HEK293T (cell line): ENCODE data around the gene SERPINA3.

ENCODE experiments used
- BHLHE40 ChIP-seq: fragments of 450-650 bp; IDR thresholded peaks from 2 replicates; pipeline ENCODE4 v1.6.1; 2016; ENCODE audit warnings: mild to moderate bottlenecking, moderate library complexity, borderline replicate concordance
- CTBP1 ChIP-seq: fragments of 450-650 bp; IDR thresholded peaks from 2 replicates; pipeline ENCODE4 v1.6.1; 2016; ENCODE audit warnings: borderline replicate concordance
- FOXA1 ChIP-seq: fragments of 450-650 bp; IDR thresholded peaks from 2 replicates; pipeline ENCODE4 v1.6.1; 2016; ENCODE audit warnings: mild to moderate bottlenecking
- FOXK2 ChIP-seq: fragments of 450-650 bp; IDR thresholded peaks from 2 replicates; pipeline ENCODE4 v1.6.1; 2016; ENCODE audit warnings: mild to moderate bottlenecking
- FOXM1 ChIP-seq: fragments of 450-650 bp; IDR thresholded peaks from 2 replicates; pipeline ENCODE4 v1.6.1; 2017; ENCODE audit warnings: mild to moderate bottlenecking, borderline replicate concordance
- HDGF ChIP-seq: fragments of 450-650 bp; IDR thresholded peaks from 2 replicates; pipeline ENCODE4 v1.6.1; 2017; ENCODE audit warnings: antibody characterized with exemption, borderline replicate concordance
- SP1 ChIP-seq: fragments of 450-650 bp; IDR thresholded peaks from 2 replicates; pipeline ENCODE4 v1.6.1; 2017
- SUZ12 ChIP-seq: fragments of 450-650 bp; IDR thresholded peaks from 2 replicates; pipeline ENCODE4 v1.6.1; 2016; ENCODE audit warnings: mild to moderate bottlenecking
- TARDBP ChIP-seq: fragments of 450-650 bp; IDR thresholded peaks from 2 replicates; pipeline ENCODE4 v1.6.1; 2016
- ZNF384 ChIP-seq: fragments of 450-650 bp; IDR thresholded peaks from 2 replicates; pipeline ENCODE4 v1.6.1; 2016
- TF ChIP-seq, protein P1 (sequence below): fragments of 450-650 bp; IDR thresholded peaks from 2 replicates; pipeline ENCODE4 v1.6.1; 2016

DNA sequence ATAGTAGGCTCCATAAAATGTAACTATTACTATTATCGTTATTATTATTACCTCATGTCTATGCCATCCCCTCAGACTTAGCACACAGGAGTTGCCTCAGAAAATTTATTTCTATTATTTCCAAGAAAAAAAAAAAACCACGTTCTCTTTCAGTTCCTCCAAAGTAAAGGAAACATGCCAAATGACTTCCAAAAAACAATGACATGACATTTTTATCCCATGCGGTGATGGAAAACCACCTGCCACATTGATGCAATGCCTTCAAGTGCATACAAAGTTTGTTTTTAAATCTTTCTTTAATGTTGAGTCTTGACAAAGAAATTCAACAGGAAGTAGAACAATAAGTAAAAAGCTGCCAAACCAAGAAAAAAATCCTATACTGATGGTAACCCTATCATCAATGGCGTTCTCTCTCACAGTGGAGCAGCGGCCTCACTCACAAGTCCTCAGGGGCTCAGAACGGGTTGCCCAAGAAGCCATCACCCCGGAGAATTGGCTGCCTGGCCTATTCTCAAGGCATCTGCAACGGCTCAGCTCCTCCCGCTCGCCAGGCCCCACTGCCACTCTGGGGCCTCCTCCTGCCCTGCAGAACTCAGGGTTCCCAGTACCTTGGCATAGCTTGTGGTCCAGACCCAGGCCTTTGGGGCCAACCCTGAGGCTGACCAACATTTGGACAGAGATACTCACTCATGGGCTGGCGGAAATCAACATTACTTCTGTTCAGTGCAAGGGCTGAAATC lies 51.9 kb downstream of the SERPINA3 start:
- TF ChIP-seq SP1 (no peak), CTBP1 (no peak), FOXK2 (no peak), FOXA1 (no peak), FOXM1 (no peak), SUZ12 (no peak), BHLHE40 (no peak), HDGF (no peak), TARDBP (no peak), ZNF384 (no peak)
- TF ChIP-seq, protein P1, sequence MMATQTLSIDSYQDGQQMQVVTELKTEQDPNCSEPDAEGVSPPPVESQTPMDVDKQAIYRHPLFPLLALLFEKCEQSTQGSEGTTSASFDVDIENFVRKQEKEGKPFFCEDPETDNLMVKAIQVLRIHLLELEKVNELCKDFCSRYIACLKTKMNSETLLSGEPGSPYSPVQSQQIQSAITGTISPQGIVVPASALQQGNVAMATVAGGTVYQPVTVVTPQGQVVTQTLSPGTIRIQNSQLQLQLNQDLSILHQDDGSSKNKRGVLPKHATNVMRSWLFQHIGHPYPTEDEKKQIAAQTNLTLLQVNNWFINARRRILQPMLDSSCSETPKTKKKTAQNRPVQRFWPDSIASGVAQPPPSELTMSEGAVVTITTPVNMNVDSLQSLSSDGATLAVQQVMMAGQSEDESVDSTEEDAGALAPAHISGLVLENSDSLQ = no peak
